ENCODE results near the gene PELI3.

PELI3 gene

GRCh38 chr11:66451663-66452062 lies 15.0 kb upstream of the PELI3 start:
- Histone ChIP-seq H3K4me3 (ENCODE audit: low read length, poor library complexity, severe bottlenecking) (no peak overlapping the region), H3K27me3 (ENCODE audit: insufficient read depth, low read length, poor library complexity, severe bottlenecking) (no peaks in the 10 kb centered on the region), H4K20me1 (ENCODE audit: insufficient read depth, low read length, poor library complexity, severe bottlenecking) (no peaks in the 10 kb centered on the region), H3K4me1 (ENCODE audit: insufficient read depth, low read length, poor library complexity, severe bottlenecking) (peaks cover 13% of the 10 kb centered on the region), H3K4me2 (ENCODE audit: low read depth, low read length, poor library complexity, severe bottlenecking) (no peak overlapping the region), H3K9me2 (replicated peaks; ENCODE audit: low read depth, low read length) (no peaks in the 10 kb centered on the region), H2AFZ (ENCODE audit: low read length) (no peak overlapping the region), H3K9me3 (ENCODE audit: insufficient read depth, low read depth, low read length) (no peaks in the 10 kb centered on the region), H3K79me2 (ENCODE audit: insufficient read depth, low read length) (no peaks in the 10 kb centered on the region), H3K9ac (ENCODE audit: low read depth, low read length, poor library complexity, severe bottlenecking) (no peak overlapping the region), H3K36me3 (ENCODE audit: insufficient read depth, low read length) (no peaks in the 10 kb centered on the region), H3F3A (ENCODE audit: low read depth) (no peaks in the 10 kb centered on the region)
- TF ChIP-seq, protein P1, sequence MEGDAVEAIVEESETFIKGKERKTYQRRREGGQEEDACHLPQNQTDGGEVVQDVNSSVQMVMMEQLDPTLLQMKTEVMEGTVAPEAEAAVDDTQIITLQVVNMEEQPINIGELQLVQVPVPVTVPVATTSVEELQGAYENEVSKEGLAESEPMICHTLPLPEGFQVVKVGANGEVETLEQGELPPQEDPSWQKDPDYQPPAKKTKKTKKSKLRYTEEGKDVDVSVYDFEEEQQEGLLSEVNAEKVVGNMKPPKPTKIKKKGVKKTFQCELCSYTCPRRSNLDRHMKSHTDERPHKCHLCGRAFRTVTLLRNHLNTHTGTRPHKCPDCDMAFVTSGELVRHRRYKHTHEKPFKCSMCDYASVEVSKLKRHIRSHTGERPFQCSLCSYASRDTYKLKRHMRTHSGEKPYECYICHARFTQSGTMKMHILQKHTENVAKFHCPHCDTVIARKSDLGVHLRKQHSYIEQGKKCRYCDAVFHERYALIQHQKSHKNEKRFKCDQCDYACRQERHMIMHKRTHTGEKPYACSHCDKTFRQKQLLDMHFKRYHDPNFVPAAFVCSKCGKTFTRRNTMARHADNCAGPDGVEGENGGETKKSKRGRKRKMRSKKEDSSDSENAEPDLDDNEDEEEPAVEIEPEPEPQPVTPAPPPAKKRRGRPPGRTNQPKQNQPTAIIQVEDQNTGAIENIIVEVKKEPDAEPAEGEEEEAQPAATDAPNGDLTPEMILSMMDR (conservative IDR thresholded peaks at IDR 0.05; ENCODE audit: low read length) = no peak
- TF ChIP-seq EZH2phosphoT487 (IDR thresholded peaks at IDR 0.05; ENCODE audit: borderline replicate concordance) = no peak

DNA sequence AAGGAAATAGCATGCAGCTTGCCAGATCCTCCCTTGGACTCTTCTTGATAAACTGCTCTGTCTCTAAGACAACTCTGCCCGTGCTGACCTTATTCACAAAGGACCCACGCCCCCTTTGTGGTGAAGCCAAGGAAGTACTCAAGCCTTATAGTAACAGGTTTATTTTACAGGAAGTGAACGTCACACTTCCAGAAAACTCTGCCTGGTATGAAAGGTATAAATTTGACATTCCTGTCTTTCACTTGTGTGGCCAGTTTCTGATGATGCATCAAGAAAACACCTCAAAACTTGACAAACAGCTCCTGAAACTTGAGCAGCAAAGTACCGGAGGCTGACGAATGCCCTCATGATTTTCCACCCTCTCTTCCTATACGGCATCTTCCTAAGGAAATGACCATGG lies 12.5 kb upstream of the PELI3 start:
- H4K20me1 ChIP-seq (ENCODE audit: insufficient read depth, low read length, poor library complexity, severe bottlenecking) = no peaks in the 10 kb centered on the region
- H3K4me2 ChIP-seq (ENCODE audit: low read depth, low read length, poor library complexity, severe bottlenecking) = peak overlapping the region; percentile 30
- H2AFZ ChIP-seq (ENCODE audit: low read length) = peak overlapping the region; percentile 44; the same call in 1 of the 2 replicates
- H3K36me3 ChIP-seq (ENCODE audit: insufficient read depth, low read length) = no peaks in the 10 kb centered on the region
- H3K9me2 ChIP-seq (replicated peaks; ENCODE audit: low read depth, low read length) = no peaks in the 10 kb centered on the region
- H3K4me1 ChIP-seq (ENCODE audit: insufficient read depth, low read length, poor library complexity, severe bottlenecking) = peaks cover 13% of the 10 kb centered on the region
- no peaks in the 10 kb centered on the region for H3F3A ChIP-seq (ENCODE audit: low read depth)
- no peak for TF ChIP-seq EZH2phosphoT487 (IDR thresholded peaks at IDR 0.05; ENCODE audit: borderline replicate concordance)
- TF ChIP-seq, protein P1 (conservative IDR thresholded peaks at IDR 0.05; ENCODE audit: low read length) = no peak
- H3K9ac ChIP-seq (ENCODE audit: low read depth, low read length, poor library complexity, severe bottlenecking) = no peak overlapping the region
- H3K27me3 ChIP-seq (ENCODE audit: insufficient read depth, low read length, poor library complexity, severe bottlenecking) = no peaks in the 10 kb centered on the region
- H3K4me3 ChIP-seq (ENCODE audit: low read length, poor library complexity, severe bottlenecking) = no peak overlapping the region
- no peaks in the 10 kb centered on the region for H3K9me3 ChIP-seq (ENCODE audit: insufficient read depth, low read depth, low read length)
- no peaks in the 10 kb centered on the region for H3K79me2 ChIP-seq (ENCODE audit: insufficient read depth, low read length)

- Histone ChIP-seq H3K9ac (ENCODE audit: low read depth, low read length, poor library complexity, severe bottlenecking) (no peak overlapping the region), H3K4me2 (ENCODE audit: low read depth, low read length, poor library complexity, severe bottlenecking) (peak overlapping the region; percentile 30), H3K4me3 (ENCODE audit: low read length, poor library complexity, severe bottlenecking) (no peak overlapping the region), H3K36me3 (ENCODE audit: insufficient read depth, low read length) (no peaks in the 10 kb centered on the region), H3K9me3 (ENCODE audit: insufficient read depth, low read depth, low read length) (no peaks in the 10 kb centered on the region), H3K9me2 (replicated peaks; ENCODE audit: low read depth, low read length) (no peaks in the 10 kb centered on the region), H3K27me3 (ENCODE audit: insufficient read depth, low read length, poor library complexity, severe bottlenecking) (no peaks in the 10 kb centered on the region), H3K4me1 (ENCODE audit: insufficient read depth, low read length, poor library complexity, severe bottlenecking) (peaks cover 13% of the 10 kb centered on the region), H3K79me2 (ENCODE audit: insufficient read depth, low read length) (no peaks in the 10 kb centered on the region), H4K20me1 (ENCODE audit: insufficient read depth, low read length, poor library complexity, severe bottlenecking) (no peaks in the 10 kb centered on the region), H3F3A (ENCODE audit: low read depth) (no peaks in the 10 kb centered on the region), H2AFZ (ENCODE audit: low read length) (no peak overlapping the region)
- no peak for TF ChIP-seq EZH2phosphoT487 (IDR thresholded peaks at IDR 0.05; ENCODE audit: borderline replicate concordance)
- TF ChIP-seq, protein P1 (conservative IDR thresholded peaks at IDR 0.05; ENCODE audit: low read length) = no peak
Measured at GRCh38 chr11:66454828-66455227, 11.9 kb upstream of the PELI3 start.

All from Loucy (cell line).